ENCODE results near the gene FUT7. TPM values are rescaled to one million over a fixed set of nuclear protein-coding genes. Genes with fewer than 3 reads are reported as not detected.

Gene FUT7
- total and polyA plus RNA-seq, 8 donors, result 0.23 to 3.9 (median 0.43) TPM; not detected in 4

DNA sequence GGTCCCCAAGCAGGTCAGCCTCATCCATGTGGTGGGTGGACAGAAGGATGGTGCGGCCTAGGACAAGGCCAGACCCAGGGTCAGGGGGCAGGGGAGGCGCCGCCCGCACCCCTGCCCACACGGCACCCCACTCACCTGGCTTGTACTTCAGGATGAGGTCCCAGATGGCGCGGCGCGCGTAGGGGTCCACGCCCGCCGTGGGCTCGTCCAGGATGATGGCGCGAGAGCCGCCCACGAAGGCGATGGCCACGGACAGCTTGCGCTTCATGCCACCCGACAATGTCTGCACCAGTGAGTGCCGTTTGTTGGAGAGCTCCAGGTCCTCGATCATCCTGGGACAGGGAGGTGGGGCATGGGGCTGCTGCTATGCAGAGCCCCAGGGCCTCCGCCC lies 16.4 kb downstream of the FUT7 start:
- peaks cover 21 to 96% (median 88%) of the 10 kb centered on the region in 4 donors for H3K36me3 ChIP-seq
- H3K4me1 ChIP-seq, result no peaks in the 10 kb centered on the region
- H3K4me3 ChIP-seq, result no peak overlapping the region
- H3K27ac ChIP-seq, result no peak overlapping the region
- intact Hi-C loops (cut with DNase I; ENCODE audit: low total_unique reads), result no loop called here
- 95 to 100% (median 97%) methylated on average over 14 to 25 of the region's 25 CpGs for WGBS, 5 donors
- no peak for DNase-seq
- TF ChIP-seq, protein P1, sequence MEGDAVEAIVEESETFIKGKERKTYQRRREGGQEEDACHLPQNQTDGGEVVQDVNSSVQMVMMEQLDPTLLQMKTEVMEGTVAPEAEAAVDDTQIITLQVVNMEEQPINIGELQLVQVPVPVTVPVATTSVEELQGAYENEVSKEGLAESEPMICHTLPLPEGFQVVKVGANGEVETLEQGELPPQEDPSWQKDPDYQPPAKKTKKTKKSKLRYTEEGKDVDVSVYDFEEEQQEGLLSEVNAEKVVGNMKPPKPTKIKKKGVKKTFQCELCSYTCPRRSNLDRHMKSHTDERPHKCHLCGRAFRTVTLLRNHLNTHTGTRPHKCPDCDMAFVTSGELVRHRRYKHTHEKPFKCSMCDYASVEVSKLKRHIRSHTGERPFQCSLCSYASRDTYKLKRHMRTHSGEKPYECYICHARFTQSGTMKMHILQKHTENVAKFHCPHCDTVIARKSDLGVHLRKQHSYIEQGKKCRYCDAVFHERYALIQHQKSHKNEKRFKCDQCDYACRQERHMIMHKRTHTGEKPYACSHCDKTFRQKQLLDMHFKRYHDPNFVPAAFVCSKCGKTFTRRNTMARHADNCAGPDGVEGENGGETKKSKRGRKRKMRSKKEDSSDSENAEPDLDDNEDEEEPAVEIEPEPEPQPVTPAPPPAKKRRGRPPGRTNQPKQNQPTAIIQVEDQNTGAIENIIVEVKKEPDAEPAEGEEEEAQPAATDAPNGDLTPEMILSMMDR (IDR thresholded peaks at IDR 0.05), result no peak
- TF ChIP-seq POLR2A (IDR thresholded peaks at IDR 0.05), result no peak
- TF ChIP-seq EP300 (IDR thresholded peaks at IDR 0.05), result no peak
- no peak for TF ChIP-seq POLR2AphosphoS5 (IDR thresholded peaks at IDR 0.05)
- H3K27me3 ChIP-seq, result no peaks in the 10 kb centered on the region
- no peaks in the 10 kb centered on the region for H3K9me3 ChIP-seq

GRCh38 chr9:137014776-137015539 lies 16.9 kb downstream of the FUT7 start:
- H3K27me3 ChIP-seq, result no peaks in the 10 kb centered on the region
- no peaks in the 10 kb centered on the region for H3K4me1 ChIP-seq
- H3K36me3 ChIP-seq, result peaks cover 18 to 96% (median 88%) of the 10 kb centered on the region in 4 donors
- WGBS, 5 donors, result 95 to 98% (median 97%) methylated on average over 11 to 36 of the region's 36 CpGs
- no peaks in the 10 kb centered on the region for H3K9me3 ChIP-seq
- no peak for TF ChIP-seq POLR2A (IDR thresholded peaks at IDR 0.05)
- no peak for TF ChIP-seq POLR2AphosphoS5 (IDR thresholded peaks at IDR 0.05)
- no peak overlapping the region for H3K27ac ChIP-seq
- intact Hi-C loops (cut with DNase I; ENCODE audit: low total_unique reads), result no loop called here
- no peak overlapping the region for H3K4me3 ChIP-seq
- DNase-seq, result no peak

DNA sequence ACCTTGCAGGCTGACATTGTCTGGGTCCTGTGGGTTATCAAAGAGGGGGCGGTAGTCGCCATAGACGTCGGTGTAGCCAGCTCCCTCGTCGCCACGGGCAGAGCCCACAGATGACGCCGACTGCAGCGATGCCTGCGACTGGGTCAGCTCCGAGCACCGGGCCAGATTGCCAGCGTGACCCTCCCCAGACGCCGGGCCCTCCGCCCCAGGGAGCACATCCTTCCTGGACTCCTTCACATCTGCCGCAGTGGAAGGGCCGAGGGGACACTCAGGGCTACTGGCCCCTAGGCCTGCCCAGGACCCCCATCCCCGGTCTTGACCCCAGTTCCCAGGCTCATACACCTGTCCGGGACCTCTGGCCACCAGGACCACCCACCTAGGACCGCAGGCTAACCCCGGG lies 17.7 kb downstream of the FUT7 start:
- no peaks in the 10 kb centered on the region for H3K9me3 ChIP-seq
- TF ChIP-seq, protein P1 (IDR thresholded peaks at IDR 0.05), result no peak
- 88 to 92% (median 89%) methylated on average over 8 to 23 of the region's 23 CpGs for WGBS, 5 donors
- peaks cover 18 to 97% (median 95%) of the 10 kb centered on the region in 4 donors for H3K36me3 ChIP-seq
- no peak overlapping the region for H3K27ac ChIP-seq
- H3K4me3 ChIP-seq, result no peak overlapping the region
- DNase-seq, result no peak
- H3K27me3 ChIP-seq, result no peaks in the 10 kb centered on the region
- intact Hi-C loops (cut with DNase I; ENCODE audit: low total_unique reads), result no loop called here
- H3K4me1 ChIP-seq, result no peaks in the 10 kb centered on the region

DNA sequence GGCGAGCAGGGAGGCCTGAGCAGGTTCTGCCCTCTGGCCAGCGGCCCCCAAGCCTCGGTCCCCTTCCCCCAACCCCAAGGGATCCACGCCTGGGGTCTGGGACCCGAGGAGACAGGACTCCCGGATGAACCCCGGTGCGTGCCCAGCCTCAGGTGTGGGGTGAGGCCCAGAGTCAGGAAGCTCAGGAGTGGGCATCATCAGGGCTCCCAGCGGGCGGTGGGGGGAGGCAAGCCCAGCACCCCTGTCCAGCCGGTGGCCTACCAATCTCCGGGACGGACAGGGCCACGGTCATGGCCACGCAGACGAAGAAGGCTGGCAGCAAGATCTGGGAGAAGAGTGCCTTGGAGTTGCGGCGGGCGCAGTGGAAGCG lies 18.3 kb downstream of the FUT7 start:
- intact Hi-C loops (cut with DNase I; ENCODE audit: low total_unique reads), result no loop called here
- peaks cover 14 to 98% (median 93%) of the 10 kb centered on the region in 4 donors for H3K36me3 ChIP-seq
- H3K4me3 ChIP-seq, result no peak overlapping the region
- TF ChIP-seq POLR2A (IDR thresholded peaks at IDR 0.05) (no peak), EP300 (IDR thresholded peaks at IDR 0.05) (no peak), POLR2AphosphoS5 (IDR thresholded peaks at IDR 0.05) (no peak)
- TF ChIP-seq, protein P1 (IDR thresholded peaks at IDR 0.05), result no peak
- DNase-seq, result no peak
- H3K4me1 ChIP-seq, result no peaks in the 10 kb centered on the region
- H3K27me3 ChIP-seq, result no peaks in the 10 kb centered on the region
- WGBS, 5 donors, result 90 to 97% (median 95%) methylated on average over 9 to 20 of the region's 20 CpGs
- no peaks in the 10 kb centered on the region for H3K9me3 ChIP-seq
- H3K27ac ChIP-seq, result no peak overlapping the region

Data from stomach (tissue), 9 donors.